Pancreas (tissue), 10 donors: ENCODE measurements around the gene FAM177B. TPM values are rescaled to one million over a fixed set of nuclear protein-coding genes. Genes with fewer than 3 reads are reported as not detected.
"Not testable (repeated sequence)": the region's sequence is repeated elsewhere in the genome, so short reads cannot be mapped to it uniquely, and the experiment has no call there.

ENCODE experiments used
- ATAC-seq, 4 donors: fragments of 200-7000 bp; cut with Tn5 transposase; one replicate each; pipeline versions ENCODE4 v1.8.0 to v1.9.1; 2020; ENCODE audit warnings: mild to moderate bottlenecking in 4 of 4, moderate library complexity in 4 of 4
- DNase-seq, 6 donors: peaks; one replicate each; pipeline ENCODE4 v3.0.0-alpha.2; 2020
- FAIRE-seq: peaks from 2 replicates; lab custom pipeline; 2012; peaks lifted over from hg19 to GRCh38; lab: Jason Lieb, UNC
- H3K27ac ChIP-seq, 4 donors: fragments of 200-600 bp; sonication (generic); 1 replicate in 3 of 4; 2 replicates in 1 of 4; pipeline versions ENCODE4 v1.5.0 to v1.8.0; 2020
- H3K27me3 ChIP-seq, 4 donors: fragments of 200-600 bp; one replicate each; pipeline ENCODE4 v1.8.0; 2021
- H3K36me3 ChIP-seq, 3 donors: fragments of 200-600 bp; sonication (generic) in 1 of 3; one replicate each; pipeline versions ENCODE4 v1.5.0 to v1.8.0; 2020 to 2021
- H3K4me1 ChIP-seq, 3 donors: fragments of 200-600 bp; one replicate each; pipeline ENCODE4 v1.8.0; 2021
- H3K4me3 ChIP-seq, 4 donors: fragments of 200-600 bp; sonication (generic) in 2 of 4; one replicate each; pipeline versions ENCODE4 v1.5.0 to v1.8.0; 2020 to 2021
- H3K9me3 ChIP-seq, 4 donors: fragments of 200-600 bp; one replicate each; pipeline ENCODE4 v1.8.0; 2021
- WGBS, 2 donors: extraction: QIAGEN DNeasy Blood & Tissue Kit; methylation state at CpG; one replicate each; pipeline ENCODE4 v1.1.7; 2013; 5-methylcytosine and 5-hydroxymethylcytosine counted together
- intact Hi-C, 3 donors: fragments of 100-400 bp; cut with DNase I; formaldehyde crosslinking; loops; one replicate each; pipeline versions ENCODE4 v1.11.1 to v1.14.2; 2022
- polyA plus RNA-seq, 2 donors: library from polyadenylated mRNA; stranded (reverse); fragments of 200-250 nt; gene quantifications; one replicate each; pipeline ENCODE4 v1.2.3, GENCODE V29; 2013
- total RNA-seq, 6 donors: library from RNA; stranded (reverse); fragmentation: NEBNext Ultra II Directional in 4 of 6; extraction: Animal tissue kit (Norgen Biotek cat#: 25700) in 4 of 6; gene quantifications; one replicate each; pipeline versions ENCODE4 v1.2.1 to v1.2.4, GENCODE V29; 2021 to 2023
- TF ChIP-seq, protein P1 (sequence below), 4 donors: fragments of 200-600 bp; sonication (generic) in 3 of 4; IDR thresholded peaks; one replicate each; pipeline versions ENCODE4 v1.5.0 to v1.8.0; 2021; ENCODE audit warnings: antibody characterized with exemption in 4 of 4
- donor health status: healthy with polysubstance abuse.
- donor health status: DM: no; HTN: no; CAD: no; lungs with moderate emphysema.
- donor health status: DM: no; HTN: no; CAD: no.
- donor health status: control.
- donor health status: control.
- donor health status: Bipolar disorder and iron deficiency.
- donor health status: DM: yes; HTN: yes; CAD: no.
- donor health status: DM: no; HTN: no; CAD: no.
- donor health status: DM: no; HTN: no; CAD: no.
- donor health status: DM: yes; HTN: yes; CAD: no.

FAM177B gene
- total and polyA plus RNA-seq, 8 donors = 0.16 to 0.66 (median 0.32) TPM; not detected in 1

GRCh38 chr1:222759451-222760035, 22.5 kb downstream of the FAM177B start:
- ATAC-seq (no peak), FAIRE-seq (no peak), DNase-seq (no peak)
- TF ChIP-seq, protein P1, sequence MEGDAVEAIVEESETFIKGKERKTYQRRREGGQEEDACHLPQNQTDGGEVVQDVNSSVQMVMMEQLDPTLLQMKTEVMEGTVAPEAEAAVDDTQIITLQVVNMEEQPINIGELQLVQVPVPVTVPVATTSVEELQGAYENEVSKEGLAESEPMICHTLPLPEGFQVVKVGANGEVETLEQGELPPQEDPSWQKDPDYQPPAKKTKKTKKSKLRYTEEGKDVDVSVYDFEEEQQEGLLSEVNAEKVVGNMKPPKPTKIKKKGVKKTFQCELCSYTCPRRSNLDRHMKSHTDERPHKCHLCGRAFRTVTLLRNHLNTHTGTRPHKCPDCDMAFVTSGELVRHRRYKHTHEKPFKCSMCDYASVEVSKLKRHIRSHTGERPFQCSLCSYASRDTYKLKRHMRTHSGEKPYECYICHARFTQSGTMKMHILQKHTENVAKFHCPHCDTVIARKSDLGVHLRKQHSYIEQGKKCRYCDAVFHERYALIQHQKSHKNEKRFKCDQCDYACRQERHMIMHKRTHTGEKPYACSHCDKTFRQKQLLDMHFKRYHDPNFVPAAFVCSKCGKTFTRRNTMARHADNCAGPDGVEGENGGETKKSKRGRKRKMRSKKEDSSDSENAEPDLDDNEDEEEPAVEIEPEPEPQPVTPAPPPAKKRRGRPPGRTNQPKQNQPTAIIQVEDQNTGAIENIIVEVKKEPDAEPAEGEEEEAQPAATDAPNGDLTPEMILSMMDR (IDR thresholded peaks at IDR 0.05) = no peak
- H3K27me3 ChIP-seq = no peaks in the 10 kb centered on the region
- no peak overlapping the region for H3K4me3 ChIP-seq
- 75 to 82% methylated on average over 5 of the region's 5 CpGs for WGBS, 2 donors
- intact Hi-C loops = no loop called here
- H3K27ac ChIP-seq = no peak overlapping the region
- H3K36me3 ChIP-seq = no peaks in the 10 kb centered on the region
- H3K4me1 ChIP-seq = no peaks in the 10 kb centered on the region
- H3K9me3 ChIP-seq = no peaks in the 10 kb centered on the region

DNA sequence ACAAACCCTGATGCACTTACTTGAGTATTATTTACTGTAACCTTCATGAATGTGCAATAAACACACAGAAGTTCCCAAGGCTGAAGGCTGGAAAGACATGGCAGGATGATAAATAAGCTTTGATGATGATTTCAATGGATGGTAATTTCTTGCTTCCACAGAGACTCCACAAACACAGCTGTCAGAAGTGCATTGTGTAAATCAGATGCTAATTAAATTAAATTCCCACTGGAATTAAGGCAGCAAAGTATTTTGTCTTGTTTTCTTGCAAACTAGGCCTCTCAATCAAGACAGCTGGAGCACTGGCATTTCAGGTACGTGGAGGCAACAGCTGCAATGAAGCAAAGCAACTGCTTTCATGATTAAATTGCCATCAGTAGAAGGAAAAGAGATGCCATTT, 24.1 kb downstream of the FAM177B start:
- Histone ChIP-seq H3K9me3 (no peaks in the 10 kb centered on the region), H3K36me3 (no peaks in the 10 kb centered on the region), H3K27me3 (no peaks in the 10 kb centered on the region), H3K4me1 (no peaks in the 10 kb centered on the region), H3K4me3 (no peak overlapping the region), H3K27ac (no peak overlapping the region)
- no peak for ATAC-seq
- TF ChIP-seq, protein P1 (IDR thresholded peaks at IDR 0.05) = no peak
- intact Hi-C loops = no loop called here
- no peak for DNase-seq
- FAIRE-seq = no peak
- WGBS, 2 donors = 72 to 76% methylated on average over 1 of the region's 1 CpG

GRCh38 chr1:222762178-222762577, 25.2 kb downstream of the FAM177B start:
- FAIRE-seq, H3K36me3 ChIP-seq, H3K9me3 ChIP-seq, H3K4me1 ChIP-seq, H3K4me3 ChIP-seq, intact Hi-C loops, H3K27me3 ChIP-seq, ATAC-seq, H3K27ac ChIP-seq, DNase-seq: not testable (repeated sequence)
- 61 to 62% methylated on average over 3 of the region's 4 CpGs for WGBS, 2 donors

GRCh38 chr1:222767152-222767571, 30.2 kb downstream of the FAM177B start:
- no peaks in the 10 kb centered on the region for H3K27me3 ChIP-seq
- H3K4me1 ChIP-seq = no peaks in the 10 kb centered on the region
- no peak for FAIRE-seq
- TF ChIP-seq, protein P1 (IDR thresholded peaks at IDR 0.05) = no peak
- no peak for DNase-seq
- intact Hi-C loops = no loop called here
- 81 to 85% methylated on average over 5 of the region's 5 CpGs for WGBS, 2 donors
- ATAC-seq = no peak
- no peak overlapping the region for H3K4me3 ChIP-seq
- H3K9me3 ChIP-seq = no peaks in the 10 kb centered on the region
- no peaks in the 10 kb centered on the region for H3K36me3 ChIP-seq
- H3K27ac ChIP-seq = no peak overlapping the region

DNA sequence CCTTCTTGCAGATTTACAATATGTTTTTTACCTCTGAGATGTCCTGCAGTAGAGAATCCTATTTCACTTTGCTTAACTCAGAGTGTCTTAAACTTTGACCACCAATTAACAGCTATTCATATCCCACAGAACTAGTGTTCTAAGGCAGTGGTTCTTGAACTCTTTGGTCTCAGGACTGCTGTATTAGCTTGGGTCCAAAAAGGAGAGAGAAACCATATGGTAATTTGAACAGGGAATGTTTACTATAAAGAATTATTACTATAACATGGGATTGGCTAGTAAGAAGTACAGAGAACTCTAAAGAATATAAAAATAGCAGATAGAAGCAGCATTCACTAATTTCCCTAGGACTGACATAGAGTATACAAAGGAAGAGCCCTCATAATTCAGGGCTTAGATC, 31.6 kb downstream of the FAM177B start:
- no peaks in the 10 kb centered on the region for H3K36me3 ChIP-seq
- no peaks in the 10 kb centered on the region for H3K4me1 ChIP-seq
- no peaks in the 10 kb centered on the region for H3K27me3 ChIP-seq
- ATAC-seq (no peak), FAIRE-seq (no peak), DNase-seq (no peak)
- TF ChIP-seq, protein P1 (IDR thresholded peaks at IDR 0.05) = no peak
- intact Hi-C loops = no loop called here
- H3K27ac ChIP-seq = no peak overlapping the region
- H3K9me3 ChIP-seq = no peaks in the 10 kb centered on the region
- H3K4me3 ChIP-seq = no peak overlapping the region
